ENCODE data around the gene ZNF629. TPM values are rescaled to one million over a fixed set of nuclear protein-coding genes. Genes with fewer than 3 reads are reported as not detected.

The ZNF629 gene
- polyA plus RNA-seq, 1 of the 3 experiments (the other 2 are of a cell fraction) = 4.7 TPM

DNA sequence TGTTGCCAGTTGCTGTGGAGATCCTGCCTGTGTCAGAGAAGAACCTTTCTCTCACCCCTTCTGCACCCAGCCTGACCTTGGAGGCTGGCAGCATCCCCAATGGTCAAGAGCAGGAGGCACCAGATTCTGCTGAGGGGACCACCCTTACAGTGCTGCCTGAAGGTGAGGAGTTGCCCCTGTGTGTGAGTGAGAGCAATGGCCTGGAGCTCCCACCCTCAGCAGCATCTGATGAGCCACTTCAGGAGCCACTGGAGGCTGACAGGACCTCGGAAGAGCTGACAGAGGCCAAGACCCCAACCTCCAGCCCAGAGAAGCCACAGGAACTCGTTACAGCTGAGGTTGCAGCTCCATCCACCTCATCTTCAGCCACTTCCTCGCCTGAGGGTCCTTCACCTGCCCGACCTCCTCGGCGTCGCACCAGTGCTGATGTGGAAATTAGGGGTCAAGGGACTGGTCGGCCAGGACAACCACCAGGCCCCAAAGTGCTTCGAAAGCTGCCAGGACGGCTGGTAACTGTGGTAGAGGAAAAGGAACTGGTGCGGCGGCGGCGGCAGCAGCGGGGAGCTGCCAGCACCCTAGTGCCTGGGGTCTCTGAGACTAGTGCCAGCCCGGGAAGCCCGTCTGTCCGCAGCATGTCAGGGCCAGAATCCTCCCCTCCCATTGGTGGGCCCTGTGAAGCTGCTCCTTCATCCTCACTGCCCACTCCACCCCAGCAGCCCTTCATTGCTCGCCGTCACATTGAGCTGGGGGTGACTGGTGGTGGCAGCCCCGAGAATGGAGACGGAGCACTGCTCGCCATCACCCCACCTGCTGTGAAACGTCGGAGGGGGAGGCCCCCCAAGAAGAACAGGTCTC lies 49.0 kb downstream of the ZNF629 start:
- H3K4me3 ChIP-seq (ENCODE audit: low read depth in 2 of 2, low read length in 1 of 2) = no peak overlapping the region
- H3K27ac ChIP-seq (ENCODE audit: low read depth in 2 of 2, low read length in 1 of 2) = no peak overlapping the region
- TF ChIP-seq, protein P1, sequence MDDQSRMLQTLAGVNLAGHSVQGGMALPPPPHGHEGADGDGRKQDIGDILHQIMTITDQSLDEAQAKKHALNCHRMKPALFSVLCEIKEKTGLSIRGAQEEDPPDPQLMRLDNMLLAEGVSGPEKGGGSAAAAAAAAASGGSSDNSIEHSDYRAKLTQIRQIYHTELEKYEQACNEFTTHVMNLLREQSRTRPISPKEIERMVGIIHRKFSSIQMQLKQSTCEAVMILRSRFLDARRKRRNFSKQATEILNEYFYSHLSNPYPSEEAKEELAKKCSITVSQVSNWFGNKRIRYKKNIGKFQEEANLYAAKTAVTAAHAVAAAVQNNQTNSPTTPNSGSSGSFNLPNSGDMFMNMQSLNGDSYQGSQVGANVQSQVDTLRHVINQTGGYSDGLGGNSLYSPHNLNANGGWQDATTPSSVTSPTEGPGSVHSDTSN (IDR thresholded peaks at IDR 0.05) = no peak
- TF ChIP-seq, protein P2, sequence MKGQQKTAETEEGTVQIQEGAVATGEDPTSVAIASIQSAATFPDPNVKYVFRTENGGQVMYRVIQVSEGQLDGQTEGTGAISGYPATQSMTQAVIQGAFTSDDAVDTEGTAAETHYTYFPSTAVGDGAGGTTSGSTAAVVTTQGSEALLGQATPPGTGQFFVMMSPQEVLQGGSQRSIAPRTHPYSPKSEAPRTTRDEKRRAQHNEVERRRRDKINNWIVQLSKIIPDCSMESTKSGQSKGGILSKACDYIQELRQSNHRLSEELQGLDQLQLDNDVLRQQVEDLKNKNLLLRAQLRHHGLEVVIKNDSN (IDR thresholded peaks at IDR 0.05; ENCODE audit: borderline replicate concordance, low read depth) = no peak
- TF ChIP-seq JUND (IDR thresholded peaks at IDR 0.05) (no peak), TEAD4 (IDR thresholded peaks at IDR 0.05; ENCODE audit: borderline replicate concordance, insufficient read depth) (no peak), EZH2phosphoT487 (IDR thresholded peaks at IDR 0.05; ENCODE audit: borderline replicate concordance, low read depth) (no peak), NFIC (IDR thresholded peaks at IDR 0.05; ENCODE audit: borderline replicate concordance) (no peak), TCF12 (IDR thresholded peaks at IDR 0.05) (no peak), RFX5 (IDR thresholded peaks at IDR 0.05; ENCODE audit: low read length) (no peak), SMC3 (IDR thresholded peaks at IDR 0.05; ENCODE audit: low read depth, low read length) (no peak), FOXJ3 (CRISPR knock-in tag; IDR thresholded peaks at IDR 0.05) (no peak), CHD2 (IDR thresholded peaks at IDR 0.05; ENCODE audit: low read length, partially characterized antibody) (no peak), SIN3A (IDR thresholded peaks at IDR 0.05; ENCODE audit: borderline replicate concordance, low read depth, low read length) (no peak), RXRA (IDR thresholded peaks at IDR 0.05; ENCODE audit: borderline replicate concordance, low read depth) (no peak)
- TF ChIP-seq, protein P3, sequence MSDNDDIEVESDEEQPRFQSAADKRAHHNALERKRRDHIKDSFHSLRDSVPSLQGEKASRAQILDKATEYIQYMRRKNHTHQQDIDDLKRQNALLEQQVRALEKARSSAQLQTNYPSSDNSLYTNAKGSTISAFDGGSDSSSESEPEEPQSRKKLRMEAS (IDR thresholded peaks at IDR 0.05; ENCODE audit: low read depth) = no peak
- TF ChIP-seq, protein P4, sequence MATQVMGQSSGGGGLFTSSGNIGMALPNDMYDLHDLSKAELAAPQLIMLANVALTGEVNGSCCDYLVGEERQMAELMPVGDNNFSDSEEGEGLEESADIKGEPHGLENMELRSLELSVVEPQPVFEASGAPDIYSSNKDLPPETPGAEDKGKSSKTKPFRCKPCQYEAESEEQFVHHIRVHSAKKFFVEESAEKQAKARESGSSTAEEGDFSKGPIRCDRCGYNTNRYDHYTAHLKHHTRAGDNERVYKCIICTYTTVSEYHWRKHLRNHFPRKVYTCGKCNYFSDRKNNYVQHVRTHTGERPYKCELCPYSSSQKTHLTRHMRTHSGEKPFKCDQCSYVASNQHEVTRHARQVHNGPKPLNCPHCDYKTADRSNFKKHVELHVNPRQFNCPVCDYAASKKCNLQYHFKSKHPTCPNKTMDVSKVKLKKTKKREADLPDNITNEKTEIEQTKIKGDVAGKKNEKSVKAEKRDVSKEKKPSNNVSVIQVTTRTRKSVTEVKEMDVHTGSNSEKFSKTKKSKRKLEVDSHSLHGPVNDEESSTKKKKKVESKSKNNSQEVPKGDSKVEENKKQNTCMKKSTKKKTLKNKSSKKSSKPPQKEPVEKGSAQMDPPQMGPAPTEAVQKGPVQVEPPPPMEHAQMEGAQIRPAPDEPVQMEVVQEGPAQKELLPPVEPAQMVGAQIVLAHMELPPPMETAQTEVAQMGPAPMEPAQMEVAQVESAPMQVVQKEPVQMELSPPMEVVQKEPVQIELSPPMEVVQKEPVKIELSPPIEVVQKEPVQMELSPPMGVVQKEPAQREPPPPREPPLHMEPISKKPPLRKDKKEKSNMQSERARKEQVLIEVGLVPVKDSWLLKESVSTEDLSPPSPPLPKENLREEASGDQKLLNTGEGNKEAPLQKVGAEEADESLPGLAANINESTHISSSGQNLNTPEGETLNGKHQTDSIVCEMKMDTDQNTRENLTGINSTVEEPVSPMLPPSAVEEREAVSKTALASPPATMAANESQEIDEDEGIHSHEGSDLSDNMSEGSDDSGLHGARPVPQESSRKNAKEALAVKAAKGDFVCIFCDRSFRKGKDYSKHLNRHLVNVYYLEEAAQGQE (IDR thresholded peaks at IDR 0.05; ENCODE audit: low read depth, low read length) = no peak
- TF ChIP-seq, protein P5, sequence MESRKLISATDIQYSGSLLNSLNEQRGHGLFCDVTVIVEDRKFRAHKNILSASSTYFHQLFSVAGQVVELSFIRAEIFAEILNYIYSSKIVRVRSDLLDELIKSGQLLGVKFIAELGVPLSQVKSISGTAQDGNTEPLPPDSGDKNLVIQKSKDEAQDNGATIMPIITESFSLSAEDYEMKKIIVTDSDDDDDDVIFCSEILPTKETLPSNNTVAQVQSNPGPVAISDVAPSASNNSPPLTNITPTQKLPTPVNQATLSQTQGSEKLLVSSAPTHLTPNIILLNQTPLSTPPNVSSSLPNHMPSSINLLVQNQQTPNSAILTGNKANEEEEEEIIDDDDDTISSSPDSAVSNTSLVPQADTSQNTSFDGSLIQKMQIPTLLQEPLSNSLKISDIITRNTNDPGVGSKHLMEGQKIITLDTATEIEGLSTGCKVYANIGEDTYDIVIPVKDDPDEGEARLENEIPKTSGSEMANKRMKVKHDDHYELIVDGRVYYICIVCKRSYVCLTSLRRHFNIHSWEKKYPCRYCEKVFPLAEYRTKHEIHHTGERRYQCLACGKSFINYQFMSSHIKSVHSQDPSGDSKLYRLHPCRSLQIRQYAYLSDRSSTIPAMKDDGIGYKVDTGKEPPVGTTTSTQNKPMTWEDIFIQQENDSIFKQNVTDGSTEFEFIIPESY (IDR thresholded peaks at IDR 0.05; ENCODE audit: borderline replicate concordance, low read depth) = no peak
- H3K36me3 ChIP-seq (replicated peaks in 1 of 2; ENCODE audit: control insufficient read depth in 1 of 2, insufficient read depth in 2 of 2, low read length in 1 of 2) = peaks cover 29 to 60% of the 10 kb centered on the region in 2 experiments
- H3K9ac ChIP-seq = no peak overlapping the region
- no peaks in the 10 kb centered on the region for H3K9me2 ChIP-seq
- CTCF ChIA-PET = interaction anchor here (0.6 to 0.8 kb wide), 2 partner anchors 8 to 15 kb away, joined by 3 read pairs; no protein-coding TSS in a partner anchor
- POLR2A ChIA-PET = interaction anchor here (0.7 to 0.8 kb wide), 2 partner anchors 10 to 13 kb away, joined by 3 read pairs; partner anchors contain the start of gene PHKG2
- H3K4me1 ChIP-seq (ENCODE audit: control insufficient read depth in 1 of 2, insufficient read depth in 2 of 2, low read depth in 1 of 2, low read length in 1 of 2) = peaks cover 11 to 21% of the 10 kb centered on the region in 2 experiments; a peak in 3 of 4 replicates
- H4K20me1 ChIP-seq (ENCODE audit: insufficient read depth) = 0 out of 2 replicates have a peak, but pooled peaks cover 7% of the 10 kb centered on the region
- H3K79me2 ChIP-seq (ENCODE audit: insufficient read depth) = peaks cover 5% of the 10 kb centered on the region; the same call in 1 of the 2 replicates
- over 99% methylated on average over 14 of the region's 25 CpGs for WGBS (ENCODE audit: low lambda C conversion rate)
- no peak overlapping the region for H3K4me2 ChIP-seq
- no peaks in the 10 kb centered on the region for H3K27me3 ChIP-seq (ENCODE audit: insufficient read depth)
- DNase-seq = no peak
- peaks cover 24% of the 10 kb centered on the region for H3F3A ChIP-seq (replicated peaks; ENCODE audit: insufficient read depth)
- no peak overlapping the region for H2AFZ ChIP-seq (ENCODE audit: low read depth)
- H3K9me3 ChIP-seq = no peaks in the 10 kb centered on the region

Measured in SK-N-SH (cell line).